T-helper 22 cell (primary cell): ENCODE measurements around the gene MAP3K3.

Source experiments
- DNase-seq: peaks from one replicate; pipeline ENCODE4 v3.0.0-alpha.2; 2020; ENCODE audit warnings: low read depth

The MAP3K3 gene

GRCh38 chr17:63621684-63622573 lies at the start of gene MAP3K3:
Gene MAP3K3 (plus strand): TSS chr17:63622417. CDS start chr17:63622760, 343 bp downstream.
- DNase-seq: peak; percentile 99

- DNase-seq: no peak
Measured at GRCh38 chr17:63573634-63574033, 48.6 kb upstream of the MAP3K3 start.

- DNase-seq: no peak
Measured at GRCh38 chr17:63578027-63578768, 44.0 kb upstream of the MAP3K3 start.

GRCh38 chr17:63578769-63579111 lies 43.5 kb upstream of the MAP3K3 start:
- DNase-seq: no peak

GRCh38 chr17:63579633-63580032 lies 42.6 kb upstream of the MAP3K3 start:
- DNase-seq: no peak

GRCh38 chr17:63587770-63588169 lies 34.4 kb upstream of the MAP3K3 start:
- no peak for DNase-seq

GRCh38 chr17:63588797-63589196 lies 33.4 kb upstream of the MAP3K3 start:
- DNase-seq: no peak

- DNase-seq: no peak
Measured at GRCh38 chr17:63589646-63590045, 32.6 kb upstream of the MAP3K3 start.

GRCh38 chr17:63592797-63593196 lies 29.4 kb upstream of the MAP3K3 start:
- DNase-seq: no peak

- DNase-seq: no peak
Measured at GRCh38 chr17:63595132-63595531, 27.1 kb upstream of the MAP3K3 start.

GRCh38 chr17:63596856-63597586 lies 25.2 kb upstream of the MAP3K3 start:
- no peak for DNase-seq

GRCh38 chr17:63598281-63598680 lies 23.9 kb upstream of the MAP3K3 start:
- no peak for DNase-seq

- DNase-seq: peak; percentile 26
Measured at GRCh38 chr17:63600569-63601438, 21.4 kb upstream of the MAP3K3 start, which contains the start of gene TACO1. Gene TACO1 (plus strand): TSS chr17:63600895. CDS start chr17:63601084, 189 bp downstream.

GRCh38 chr17:63601439-63602371 lies 20.5 kb upstream of the MAP3K3 start:
- DNase-seq: no peak

GRCh38 chr17:63609816-63610573 lies 12.2 kb upstream of the MAP3K3 start:
- DNase-seq: no peak

- DNase-seq: no peak
Measured at GRCh38 chr17:63610854-63611253, 11.4 kb upstream of the MAP3K3 start.

- DNase-seq: no peak
Measured at GRCh38 chr17:63611354-63611753, 10.9 kb upstream of the MAP3K3 start.

- DNase-seq: no peak
Measured at GRCh38 chr17:63613663-63614062, 8.6 kb upstream of the MAP3K3 start.

GRCh38 chr17:63621229-63621683 lies 961 bp upstream of the MAP3K3 start:
- no peak for DNase-seq
